SK-N-MC (cell line): ENCODE data around the gene LRRC56.

Source experiments
- EZH2 ChIP-seq: fragments of 200-600 bp; sonication (generic); IDR thresholded peaks from one replicate; pipeline ENCODE4 v1.6.1; 2017; ENCODE audit warnings: antibody characterized with exemption
- POLR2AphosphoS5 ChIP-seq: IDR thresholded peaks from 2 replicates; pipeline ENCODE4 v1.6.1; 2012; ENCODE audit warnings: mild to moderate bottlenecking, low read depth, low read length, borderline replicate concordance

DNA sequence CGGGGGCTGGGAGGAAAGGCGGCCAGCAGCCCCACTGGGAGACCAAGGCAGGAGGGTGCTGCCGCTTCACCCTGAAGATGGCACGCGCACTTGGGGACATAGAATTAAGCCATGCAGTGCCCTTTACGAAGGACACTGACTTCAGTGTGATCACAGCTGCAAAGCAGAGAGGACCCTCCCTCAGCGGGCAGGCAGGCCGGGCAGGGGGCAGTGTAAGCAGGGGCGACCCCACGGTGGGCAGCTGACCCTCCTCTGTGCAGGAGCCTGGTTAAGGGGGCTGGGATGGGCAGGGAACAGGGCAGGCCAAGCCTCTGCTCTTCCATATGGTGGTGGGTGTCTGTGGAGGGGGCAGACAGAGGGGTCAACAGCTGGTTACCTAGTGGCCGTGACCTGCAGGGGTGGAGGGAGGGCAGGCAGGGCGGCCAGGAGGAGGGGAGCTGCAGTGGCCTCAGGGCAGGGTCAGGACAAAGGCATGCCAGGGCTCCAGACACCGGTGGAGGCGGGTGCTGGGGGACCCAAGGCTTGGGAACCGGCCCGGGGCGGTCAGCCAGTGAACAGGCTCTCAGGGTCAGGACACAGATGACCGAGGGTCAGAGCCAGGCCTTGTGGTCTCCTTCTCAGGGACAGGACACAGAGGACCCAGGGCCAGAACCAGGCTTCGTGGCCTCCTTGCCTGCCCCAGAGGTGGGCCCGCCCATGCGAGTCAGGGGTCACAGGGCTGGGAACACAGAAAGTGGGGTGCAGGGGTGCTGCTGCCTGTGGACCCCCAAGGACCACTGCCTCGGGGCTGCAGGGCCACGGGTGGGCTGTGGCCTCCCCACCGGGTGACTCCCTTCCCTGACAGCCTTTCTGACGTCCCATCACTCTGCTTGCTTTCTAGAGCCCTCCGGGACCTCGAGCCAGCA, 16.0 kb downstream of the LRRC56 start:
- TF ChIP-seq POLR2AphosphoS5, result no peak
- TF ChIP-seq EZH2, result no peak
